Neural progenitor cell (in vitro differentiated cells): ENCODE measurements around the gene DHODH.

ENCODE experiments used
- EZH2 ChIP-seq: fragments of 200-600 bp; sonication (generic); IDR thresholded peaks from 2 replicates; pipeline ENCODE4 v1.6.1; 2017; ENCODE audit warnings: antibody characterized with exemption, mild to moderate bottlenecking, moderate library complexity
- TF ChIP-seq, protein P1 (sequence below): fragments of 200-600 bp; sonication (generic); IDR thresholded peaks from 2 replicates; pipeline ENCODE4 v1.5.1; 2017; ENCODE audit warnings: antibody characterized with exemption, mild to moderate bottlenecking

DNA sequence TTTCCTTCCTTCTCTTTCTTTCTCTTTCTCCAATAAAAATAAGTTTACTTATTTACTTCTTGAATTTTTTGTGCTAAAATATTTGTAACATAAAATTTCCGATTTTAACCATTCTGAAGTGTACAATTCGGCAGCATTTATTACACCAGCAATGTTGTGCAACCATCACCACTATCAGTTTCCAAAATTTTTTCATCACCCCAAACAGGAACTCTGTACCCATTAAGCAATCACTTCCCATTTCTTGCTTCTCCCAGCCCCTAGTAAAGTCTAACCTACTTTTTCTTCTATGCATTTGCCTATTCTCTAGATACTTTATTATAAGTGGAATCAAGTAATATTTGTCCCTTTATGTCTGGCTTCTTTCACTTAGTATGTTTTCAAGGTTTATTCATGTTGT, 43.3 kb downstream of the DHODH start:
- TF ChIP-seq, protein P1, sequence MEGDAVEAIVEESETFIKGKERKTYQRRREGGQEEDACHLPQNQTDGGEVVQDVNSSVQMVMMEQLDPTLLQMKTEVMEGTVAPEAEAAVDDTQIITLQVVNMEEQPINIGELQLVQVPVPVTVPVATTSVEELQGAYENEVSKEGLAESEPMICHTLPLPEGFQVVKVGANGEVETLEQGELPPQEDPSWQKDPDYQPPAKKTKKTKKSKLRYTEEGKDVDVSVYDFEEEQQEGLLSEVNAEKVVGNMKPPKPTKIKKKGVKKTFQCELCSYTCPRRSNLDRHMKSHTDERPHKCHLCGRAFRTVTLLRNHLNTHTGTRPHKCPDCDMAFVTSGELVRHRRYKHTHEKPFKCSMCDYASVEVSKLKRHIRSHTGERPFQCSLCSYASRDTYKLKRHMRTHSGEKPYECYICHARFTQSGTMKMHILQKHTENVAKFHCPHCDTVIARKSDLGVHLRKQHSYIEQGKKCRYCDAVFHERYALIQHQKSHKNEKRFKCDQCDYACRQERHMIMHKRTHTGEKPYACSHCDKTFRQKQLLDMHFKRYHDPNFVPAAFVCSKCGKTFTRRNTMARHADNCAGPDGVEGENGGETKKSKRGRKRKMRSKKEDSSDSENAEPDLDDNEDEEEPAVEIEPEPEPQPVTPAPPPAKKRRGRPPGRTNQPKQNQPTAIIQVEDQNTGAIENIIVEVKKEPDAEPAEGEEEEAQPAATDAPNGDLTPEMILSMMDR, result no peak
- TF ChIP-seq EZH2, result no peak
